Adrenal gland (tissue), 12 donors: ENCODE measurements around the gene SCAF1. TPM values are rescaled to one million over a fixed set of nuclear protein-coding genes. Genes with fewer than 3 reads are reported as not detected.

Experiments used
- DNase-seq, 7 donors: peaks; one replicate each; pipeline ENCODE4 v3.0.0-alpha.2; 2019 to 2020
- H3K27ac ChIP-seq, 5 donors: fragments of 200-600 bp; sonication (generic) in 4 of 5; 1 replicate in 3 of 5; 2 replicates in 2 of 5; pipeline versions ENCODE4 v1.5.1 to v1.8.0; 2016 to 2020; ENCODE audit warnings: mild to moderate bottlenecking in 1 of 5
- H3K27me3 ChIP-seq: fragments of 200-600 bp; 2 replicates; pipeline ENCODE4 v1.8.0; 2021
- H3K36me3 ChIP-seq, 2 donors: fragments of 200-600 bp; replicated peaks in 1 of 2; 1 replicate in 1 of 2; 2 replicates in 1 of 2; pipeline versions ENCODE4 v1.5.1 to v1.8.0; 2018 to 2022
- H3K4me1 ChIP-seq, 2 donors: fragments of 200-600 bp; replicated peaks in 1 of 2; 1 replicate in 1 of 2; 2 replicates in 1 of 2; pipeline versions ENCODE4 v1.5.1 to v1.8.0; 2018 to 2021
- H3K4me3 ChIP-seq, 4 donors: fragments of 200-600 bp; sonication (generic) in 3 of 4; one replicate each; pipeline ENCODE4 v1.5.1; 2016 to 2018
- H3K9me3 ChIP-seq, 3 donors: fragments of 200-600 bp; sonication (generic) in 1 of 3; replicated peaks in 1 of 3; 1 replicate in 2 of 3; 2 replicates in 1 of 3; pipeline versions ENCODE4 v1.5.1 to v1.8.0; 2016 to 2021
- POLR2A ChIP-seq, 2 donors: fragments of 450-650 bp; IDR thresholded peaks; one replicate each; pipeline ENCODE4 v1.6.1; 2017; ENCODE audit warnings: antibody characterized with exemption in 2 of 2, mild to moderate bottlenecking in 2 of 2, moderate library complexity in 1 of 2
- WGBS, 4 donors: extraction: QIAGEN DNeasy Blood & Tissue Kit in 2 of 4; methylation state at CpG; one replicate each; pipeline versions ENCODE4 v1.1.5 to v1.1.7; 2013 to 2017; 5-methylcytosine and 5-hydroxymethylcytosine counted together
- intact Hi-C, 2 donors: fragments of 100-400 bp; cut with DNase I; formaldehyde crosslinking; loops; one replicate each; pipeline versions ENCODE4 v1.14.1 to v1.15.0; 2022 to 2023
- polyA plus RNA-seq, 3 donors: library from polyadenylated mRNA; stranded (reverse); fragments of 200-250 nt in 2 of 3; fragments of 350-450 nt in 1 of 3; fragmentation: Illumina TruSeq in 1 of 3; extraction: RNeasy Lipid Tissue Mini Kit (QIAGEN cat#74804) in 1 of 3; gene quantifications; one replicate each; pipeline ENCODE4 v1.2.3, GENCODE V29; 2013 to 2014
- total RNA-seq, 9 donors: library from RNA; depleted of rRNA in 4 of 9; stranded (reverse); fragments of >200 nt in 4 of 9; fragments of 120-200 nt in 1 of 9; fragmentation: NEBNext Ultra II Directional in 1 of 9; extraction: Animal tissue kit (Norgen Biotek cat#: 25700) in 1 of 9; gene quantifications; one replicate each; pipeline versions ENCODE4 v1.1.0 to v1.2.4, GENCODE V29; 2013 to 2023
- TF ChIP-seq, protein P1 (sequence below), 6 experiments: fragments of 450-650 bp in 4 of 6; fragments of 200-600 bp in 2 of 6; sonication (generic) in 1 of 6; IDR thresholded peaks; 1 replicate in 5 of 6; 2 replicates in 1 of 6; pipeline versions ENCODE4 v1.5.1 to v1.8.0; 2016 to 2021; ENCODE audit warnings: antibody characterized with exemption in 6 of 6, mild to moderate bottlenecking in 2 of 6, moderate library complexity in 1 of 6
- donor health status: healthy with polysubstance abuse.
- donor health status: Bipolar disorder and iron deficiency.
- donor health status: DM: yes; HTN: yes; CAD: no.
- donor health status: DM: no; HTN: no; CAD: no.
- donor health status: DM: no; HTN: no; CAD: no.
- donor health status: DM: yes; HTN: yes; CAD: no.

SCAF1 gene
- total and polyA plus RNA-seq, 12 donors = 4.2 to 81.3 (median 39.0) TPM

DNA sequence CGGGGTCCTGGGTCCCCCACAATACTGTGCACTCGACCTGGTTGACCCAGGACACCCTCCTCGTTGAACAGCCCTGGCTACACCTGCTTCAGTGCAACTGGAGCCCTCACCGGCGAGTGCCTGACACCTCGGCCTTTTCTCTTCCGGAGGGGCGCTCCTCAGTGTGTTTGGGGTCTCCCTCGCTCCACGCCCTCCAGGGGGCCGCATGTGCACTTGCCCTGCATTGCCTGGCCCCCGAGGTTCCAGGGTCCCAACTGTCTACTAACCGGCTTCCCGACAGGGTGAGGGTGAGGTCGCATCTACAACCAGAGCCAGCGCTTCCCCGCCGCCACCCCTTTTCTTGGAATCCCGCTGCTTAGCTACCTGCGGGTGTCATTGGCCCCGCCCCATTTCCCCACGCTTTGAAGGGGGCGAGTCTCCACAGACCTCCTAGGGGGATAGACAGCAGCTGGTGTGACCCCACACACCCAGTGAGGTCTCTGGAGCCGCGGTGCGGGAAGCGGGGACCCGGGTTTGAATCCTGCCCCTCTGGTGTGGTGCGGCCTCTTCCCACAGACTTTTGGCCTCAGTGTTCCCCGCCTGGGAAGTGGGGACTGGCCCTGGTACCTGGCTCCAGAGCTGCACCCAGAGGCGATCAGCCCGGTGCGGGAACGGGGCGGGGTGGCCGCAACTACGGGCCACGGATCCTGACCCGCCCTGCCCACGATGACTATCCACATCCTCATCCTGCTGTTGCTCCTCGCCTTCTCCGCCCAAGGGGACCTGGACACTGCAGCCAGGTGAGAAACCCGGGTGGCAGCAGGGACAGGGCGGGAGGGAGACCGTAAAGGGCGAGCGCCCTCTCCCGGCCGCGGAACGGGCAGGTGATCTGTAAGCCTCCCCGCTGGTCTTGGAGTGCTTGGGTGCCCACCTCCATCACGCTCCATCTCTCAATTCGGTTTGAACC is 47.4 kb downstream of the SCAF1 start, which contains the start of gene ADM5:
TSS of gene ADM5 (plus strand) at position 462 of the 946 bp plus-strand sequence. CDS start at position 706, 244 bp downstream.
- Histone ChIP-seq H3K27ac (peak within 1 kb of the TSS in 2 of 5 donors; percentile 3 to 48), H3K27me3 (no peaks in the 10 kb centered on the region), H3K9me3 (no peaks in the 10 kb centered on the region), H3K36me3 (peaks cover 0 to 21% of the 10 kb centered on the region in 2 donors), H3K4me3 (peak within 1 kb of the TSS in 2 of 4 donors; percentile 37 to 57), H3K4me1 (peaks cover 3 to 25% of the 10 kb centered on the region in 2 donors)
- 29 to 77% (median 38%) methylated on average over 6 to 54 of the region's 54 CpGs for WGBS, 4 donors
- DNase-seq = peak in 6 of 7 donors; percentile 56 to 83 (median 68)
- TF ChIP-seq, protein P1, sequence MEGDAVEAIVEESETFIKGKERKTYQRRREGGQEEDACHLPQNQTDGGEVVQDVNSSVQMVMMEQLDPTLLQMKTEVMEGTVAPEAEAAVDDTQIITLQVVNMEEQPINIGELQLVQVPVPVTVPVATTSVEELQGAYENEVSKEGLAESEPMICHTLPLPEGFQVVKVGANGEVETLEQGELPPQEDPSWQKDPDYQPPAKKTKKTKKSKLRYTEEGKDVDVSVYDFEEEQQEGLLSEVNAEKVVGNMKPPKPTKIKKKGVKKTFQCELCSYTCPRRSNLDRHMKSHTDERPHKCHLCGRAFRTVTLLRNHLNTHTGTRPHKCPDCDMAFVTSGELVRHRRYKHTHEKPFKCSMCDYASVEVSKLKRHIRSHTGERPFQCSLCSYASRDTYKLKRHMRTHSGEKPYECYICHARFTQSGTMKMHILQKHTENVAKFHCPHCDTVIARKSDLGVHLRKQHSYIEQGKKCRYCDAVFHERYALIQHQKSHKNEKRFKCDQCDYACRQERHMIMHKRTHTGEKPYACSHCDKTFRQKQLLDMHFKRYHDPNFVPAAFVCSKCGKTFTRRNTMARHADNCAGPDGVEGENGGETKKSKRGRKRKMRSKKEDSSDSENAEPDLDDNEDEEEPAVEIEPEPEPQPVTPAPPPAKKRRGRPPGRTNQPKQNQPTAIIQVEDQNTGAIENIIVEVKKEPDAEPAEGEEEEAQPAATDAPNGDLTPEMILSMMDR (IDR thresholded peaks at IDR 0.05) = peak; percentile 24 to 48 (median 46)
- TF ChIP-seq POLR2A (IDR thresholded peaks at IDR 0.05) = no peak
- intact Hi-C loops = no loop called here

DNA sequence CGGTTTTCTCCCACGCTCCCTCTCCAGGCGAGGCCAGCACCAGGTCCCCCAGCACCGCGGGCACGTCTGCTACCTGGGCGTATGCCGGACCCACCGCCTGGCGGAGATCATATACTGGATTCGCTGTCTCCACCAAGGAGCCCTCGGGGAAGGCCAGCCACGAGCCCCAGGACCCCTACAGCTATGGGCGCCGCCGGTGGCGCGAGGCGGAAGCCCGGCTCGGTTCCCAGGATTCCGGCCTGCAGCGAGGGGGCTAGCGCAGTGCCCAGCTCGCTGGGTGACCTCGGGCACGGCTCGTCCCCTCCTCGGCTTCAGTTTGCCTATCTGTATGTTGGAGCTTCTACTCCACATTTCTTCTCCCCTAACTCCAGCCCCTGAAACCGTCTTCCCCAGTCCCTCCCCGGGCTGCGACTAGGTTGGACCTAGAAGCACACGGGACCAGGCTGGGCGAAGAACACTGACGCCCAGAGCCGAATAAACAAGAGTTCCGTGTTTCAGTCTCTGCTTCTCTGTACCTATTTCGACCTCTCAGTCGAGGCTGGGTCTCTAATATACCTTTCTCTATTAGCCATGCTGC is 48.2 kb downstream of the SCAF1 start:
- TF ChIP-seq POLR2A (IDR thresholded peaks at IDR 0.05) = no peak
- TF ChIP-seq, protein P1 (IDR thresholded peaks at IDR 0.05) = peak in 2 of 6 experiments; percentile 3 to 5
- peaks cover 3 to 25% of the 10 kb centered on the region in 2 donors for H3K4me1 ChIP-seq
- H3K36me3 ChIP-seq = peaks cover 0 to 14% of the 10 kb centered on the region in 2 donors
- intact Hi-C loops = no loop called here
- H3K9me3 ChIP-seq = no peaks in the 10 kb centered on the region
- peak in 1 of 7 donors; percentile 30 for DNase-seq
- H3K27me3 ChIP-seq = no peaks in the 10 kb centered on the region
- peak overlapping the region in 2 of 4 donors; percentile 37 to 57 for H3K4me3 ChIP-seq
- H3K27ac ChIP-seq = peak overlapping the region in 1 of 5 donors; percentile 48
- WGBS, 4 donors = 7 to 21% (median 11%) methylated on average over 20 to 39 of the region's 39 CpGs

DNA sequence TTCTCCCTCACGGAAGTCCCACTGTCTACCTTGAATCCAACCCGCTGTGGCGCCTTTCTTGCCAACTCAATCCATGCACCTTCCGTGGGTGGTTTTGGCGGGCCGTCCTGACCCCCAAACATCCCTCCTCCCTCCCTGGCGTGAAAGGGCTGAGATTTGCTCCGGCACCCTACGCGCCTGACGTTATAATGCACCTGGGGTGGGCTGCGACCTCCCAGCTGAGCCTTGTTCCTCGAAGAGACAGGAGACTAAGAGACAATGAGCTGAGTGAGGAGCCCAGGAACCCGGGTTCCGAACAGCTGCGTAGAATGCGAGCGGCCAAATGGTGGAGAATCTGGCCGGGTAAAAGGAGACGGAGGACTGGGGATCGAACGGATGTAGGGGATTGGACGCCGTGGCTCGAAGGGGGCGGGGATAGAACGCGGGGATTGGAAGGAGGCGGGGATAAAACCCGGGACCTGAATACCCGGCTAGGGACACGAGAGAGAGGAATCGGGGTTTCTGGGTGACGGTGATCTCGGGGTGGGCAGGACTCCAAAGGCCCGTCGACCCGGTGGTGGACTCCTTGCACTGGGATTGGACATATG is 48.7 kb downstream of the SCAF1 start, which contains the start of gene CPT1C:
TSS of gene CPT1C (plus strand) at position 461 of the 587 bp plus-strand sequence. CDS start 1,137 bp downstream, outside the sequence.
- WGBS, 4 donors = 1 to 3% (median 2%) methylated on average over 37 to 38 of the region's 38 CpGs
- TF ChIP-seq POLR2A (IDR thresholded peaks at IDR 0.05) = peak; percentile 36 to 67
- TF ChIP-seq, protein P1 (IDR thresholded peaks at IDR 0.05) = no peak
- DNase-seq = peak; percentile 74 to 93 (median 81)
- intact Hi-C loops = no loop called here
- Histone ChIP-seq H3K4me3 (peak within 1 kb of the TSS in 2 of 4 donors; percentile 37 to 57), H3K4me1 (peaks cover 3 to 25% of the 10 kb centered on the region in 2 donors), H3K36me3 (peaks cover 0 to 8% of the 10 kb centered on the region in 2 donors), H3K27me3 (no peaks in the 10 kb centered on the region), H3K27ac (peak within 1 kb of the TSS in 1 of 5 donors; percentile 48), H3K9me3 (no peaks in the 10 kb centered on the region)
